NCI-H128 (cell line): Measurements from ENCODE around the gene PTK7.

Source experiments
- DNase-seq: peaks from one replicate; lab custom pipeline; 2025; ENCODE audit not compliant: unreplicated experiment; lab: John Stamatoyannopoulos, UW

The PTK7 gene

GRCh38 chr6:43178951-43179830 is 103.1 kb downstream of the PTK7 start:
- DNase-seq: no peak

GRCh38 chr6:43180058-43180457 is 103.9 kb downstream of the PTK7 start:
- no peak for DNase-seq

GRCh38 chr6:43180985-43181384 is 104.9 kb downstream of the PTK7 start:
- DNase-seq: no peak

- no peak for DNase-seq
These were observed 105.5 kb downstream of the PTK7 start for GRCh38 chr6:43181621-43181941.

- peak; percentile 57 for DNase-seq
These were observed 106.1 kb downstream of the PTK7 start, which contains the start of gene CUL9 for GRCh38 chr6:43181942-43182860. CUL9 (plus strand) TSS chr6:43182196; CDS start chr6:43184311, 2,115 bp downstream.

GRCh38 chr6:43183441-43183840 is 107.3 kb downstream of the PTK7 start:
- no peak for DNase-seq

GRCh38 chr6:43184268-43184985 is 108.3 kb downstream of the PTK7 start:
- DNase-seq: no peak

GRCh38 chr6:43185391-43185985 is 109.4 kb downstream of the PTK7 start:
- DNase-seq: no peak

- DNase-seq: no peak
These were observed 109.9 kb downstream of the PTK7 start for GRCh38 chr6:43186019-43186418.

GRCh38 chr6:43186706-43187105 is 110.6 kb downstream of the PTK7 start:
- DNase-seq: no peak

GRCh38 chr6:43187821-43188220 is 111.7 kb downstream of the PTK7 start:
- DNase-seq: no peak

- DNase-seq: no peak
These were observed 112.3 kb downstream of the PTK7 start for GRCh38 chr6:43188426-43188825.

GRCh38 chr6:43189776-43190304 is 113.7 kb downstream of the PTK7 start:
- DNase-seq: no peak

GRCh38 chr6:43192911-43193310 is 116.8 kb downstream of the PTK7 start:
- no peak for DNase-seq

- no peak for DNase-seq
These were observed 117.8 kb downstream of the PTK7 start for GRCh38 chr6:43193929-43194328.

GRCh38 chr6:43196337-43196736 is 120.2 kb downstream of the PTK7 start:
- no peak for DNase-seq

GRCh38 chr6:43199912-43200311 is 123.8 kb downstream of the PTK7 start:
- DNase-seq: no peak

GRCh38 chr6:43200541-43200940 is 124.4 kb downstream of the PTK7 start:
- no peak for DNase-seq

- DNase-seq: no peak
These were observed 126.3 kb downstream of the PTK7 start for GRCh38 chr6:43202451-43202850.

GRCh38 chr6:43203029-43203717 is 127.1 kb downstream of the PTK7 start:
- DNase-seq: no peak
